IMR-90 (cell line): Measurements from ENCODE around the gene DLGAP4.

Experiments used
- CEBPB ChIP-seq: IDR thresholded peaks from 2 replicates; pipeline ENCODE4 v1.6.1; 2012; ENCODE audit warnings: low read depth, low read length, improper control_type of control experiment
- CTCF ChIP-seq: conservative IDR thresholded peaks from 2 replicates; pipeline ENCODE4 v1.5.1; 2012; ENCODE audit warnings: mild to moderate bottlenecking, low read depth, low read length, improper control_type of control experiment
- MAZ ChIP-seq: IDR thresholded peaks from 2 replicates; pipeline ENCODE4 v1.6.1; 2012; ENCODE audit warnings: low read depth, mild to moderate bottlenecking, low read length, improper control_type of control experiment, moderate library complexity, borderline replicate concordance

GRCh38 chr20:36339646-36340592 is 33.8 kb downstream of the DLGAP4 start:
- TF ChIP-seq CTCF (no peak), MAZ (no peak), CEBPB (no peak)
